ENCODE data around the gene TEKT5. TPM values are rescaled to one million over a fixed set of nuclear protein-coding genes. Genes with fewer than 3 reads are reported as not detected.

Gene TEKT5
- total RNA-seq, 1 experiment from 2014 or later, result not detected

DNA sequence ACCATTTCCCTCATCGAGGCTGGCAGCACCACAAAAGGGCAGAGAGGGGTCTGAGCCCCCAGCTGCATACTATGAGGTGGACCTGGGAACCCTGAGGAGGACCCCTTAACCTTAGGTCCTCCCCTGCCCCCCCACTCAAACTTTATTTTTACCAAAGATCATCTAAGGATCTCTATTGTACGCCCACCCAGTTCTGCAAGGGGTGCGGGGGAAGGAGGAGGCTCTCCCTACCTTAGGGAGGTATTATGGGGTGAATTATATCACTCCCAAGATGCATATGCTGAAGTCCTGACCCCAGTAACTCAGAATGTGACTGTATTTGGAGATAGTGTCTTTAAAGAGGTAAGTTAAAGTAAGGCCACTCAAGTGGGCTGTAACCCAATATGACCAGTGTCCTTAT lies 87.6 kb downstream of the TEKT5 start:
- ChIA-PET CTCF (no interaction called here), POLR2A (ENCODE audit: low non-redundant PET) (no interaction called here)
- intact Hi-C loops (cut with micrococcal nuclease; ENCODE audit: unreplicated experiment), result no loop called here
- Histone ChIP-seq H3K4me1 (ENCODE audit: insufficient read depth, low read length, poor library complexity, severe bottlenecking) (no peaks in the 10 kb centered on the region), H3K36me3 (ENCODE audit: insufficient read depth, low read length, poor library complexity, severe bottlenecking) (no peaks in the 10 kb centered on the region), H3K27ac (ENCODE audit: low read depth, low read length, poor library complexity, severe bottlenecking) (no peak overlapping the region), H3K9me3 (ENCODE audit: low read depth, low read length, poor library complexity, severe bottlenecking) (no peaks in the 10 kb centered on the region), H3K27me3 (replicated peaks; ENCODE audit: insufficient read depth, low read depth, low read length, poor library complexity) (no peaks in the 10 kb centered on the region), H3K4me3 (ENCODE audit: low read depth, low read length, poor library complexity, severe bottlenecking) (no peak overlapping the region)
- BruUV-seq (replicated peaks), result no TSS peak
- TF ChIP-seq EZH2 (IDR thresholded peaks at IDR 0.05; ENCODE audit: borderline replicate concordance, low read depth, low read length, poor library complexity, severe bottlenecking), result no peak
- TF ChIP-seq, protein P1, sequence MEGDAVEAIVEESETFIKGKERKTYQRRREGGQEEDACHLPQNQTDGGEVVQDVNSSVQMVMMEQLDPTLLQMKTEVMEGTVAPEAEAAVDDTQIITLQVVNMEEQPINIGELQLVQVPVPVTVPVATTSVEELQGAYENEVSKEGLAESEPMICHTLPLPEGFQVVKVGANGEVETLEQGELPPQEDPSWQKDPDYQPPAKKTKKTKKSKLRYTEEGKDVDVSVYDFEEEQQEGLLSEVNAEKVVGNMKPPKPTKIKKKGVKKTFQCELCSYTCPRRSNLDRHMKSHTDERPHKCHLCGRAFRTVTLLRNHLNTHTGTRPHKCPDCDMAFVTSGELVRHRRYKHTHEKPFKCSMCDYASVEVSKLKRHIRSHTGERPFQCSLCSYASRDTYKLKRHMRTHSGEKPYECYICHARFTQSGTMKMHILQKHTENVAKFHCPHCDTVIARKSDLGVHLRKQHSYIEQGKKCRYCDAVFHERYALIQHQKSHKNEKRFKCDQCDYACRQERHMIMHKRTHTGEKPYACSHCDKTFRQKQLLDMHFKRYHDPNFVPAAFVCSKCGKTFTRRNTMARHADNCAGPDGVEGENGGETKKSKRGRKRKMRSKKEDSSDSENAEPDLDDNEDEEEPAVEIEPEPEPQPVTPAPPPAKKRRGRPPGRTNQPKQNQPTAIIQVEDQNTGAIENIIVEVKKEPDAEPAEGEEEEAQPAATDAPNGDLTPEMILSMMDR (conservative IDR thresholded peaks at IDR 0.05; ENCODE audit: low read depth, low read length), result no peak
- no peak for DNase-seq (ENCODE audit: low spot score)

DNA sequence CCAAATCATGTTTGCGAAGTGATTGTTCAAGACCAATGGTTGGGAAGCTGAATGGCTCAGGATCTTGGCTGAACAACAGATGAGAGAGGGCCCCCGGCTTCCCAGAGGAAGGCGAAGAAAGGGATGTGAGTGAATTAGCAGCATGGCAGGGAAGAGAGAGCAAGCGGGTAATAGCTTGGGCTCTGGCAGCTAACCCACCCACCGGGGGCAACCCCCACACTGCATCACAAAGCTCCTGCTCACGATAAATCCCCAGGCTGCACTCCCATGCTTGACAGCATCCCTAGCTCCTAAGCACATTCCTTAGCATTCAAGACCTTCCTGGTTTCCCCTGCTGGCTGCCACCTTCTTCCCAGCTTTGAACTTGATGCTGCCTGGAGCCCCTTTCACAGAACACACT lies 88.1 kb downstream of the TEKT5 start:
- POLR2A ChIA-PET (ENCODE audit: low non-redundant PET), result no interaction called here
- Histone ChIP-seq H3K4me1 (ENCODE audit: insufficient read depth, low read length, poor library complexity, severe bottlenecking) (no peaks in the 10 kb centered on the region), H3K9me3 (ENCODE audit: low read depth, low read length, poor library complexity, severe bottlenecking) (no peaks in the 10 kb centered on the region), H3K27me3 (replicated peaks; ENCODE audit: insufficient read depth, low read depth, low read length, poor library complexity) (no peaks in the 10 kb centered on the region), H3K4me3 (ENCODE audit: low read depth, low read length, poor library complexity, severe bottlenecking) (no peak overlapping the region), H3K36me3 (ENCODE audit: insufficient read depth, low read length, poor library complexity, severe bottlenecking) (no peaks in the 10 kb centered on the region), H3K27ac (ENCODE audit: low read depth, low read length, poor library complexity, severe bottlenecking) (no peak overlapping the region)
- no TSS peak for BruUV-seq (replicated peaks)
- intact Hi-C loops (cut with micrococcal nuclease; ENCODE audit: unreplicated experiment), result no loop called here
- no peak for TF ChIP-seq EZH2 (IDR thresholded peaks at IDR 0.05; ENCODE audit: borderline replicate concordance, low read depth, low read length, poor library complexity, severe bottlenecking)
- TF ChIP-seq, protein P1 (conservative IDR thresholded peaks at IDR 0.05; ENCODE audit: low read depth, low read length), result no peak
- no peak for DNase-seq (ENCODE audit: low spot score)
- CTCF ChIA-PET, result no interaction called here

DNA sequence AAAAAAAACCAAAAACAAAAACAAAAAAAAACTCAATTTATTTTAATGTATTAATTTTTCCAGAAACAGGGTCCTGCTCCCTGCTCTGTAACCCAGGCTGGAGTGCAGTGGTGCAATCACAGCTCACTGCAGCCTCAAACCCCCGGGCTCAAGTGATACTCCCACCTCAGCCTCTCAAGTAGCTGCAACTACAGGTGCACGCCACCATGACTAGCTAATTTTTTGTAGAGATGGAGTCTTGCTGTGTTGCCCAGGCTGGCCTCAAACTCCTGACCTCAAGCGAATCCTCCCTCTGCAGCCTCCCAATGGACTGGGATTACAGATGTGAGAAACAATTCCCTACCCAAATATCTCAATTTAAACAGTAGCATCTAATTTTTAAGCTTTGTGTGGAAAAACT lies 89.1 kb downstream of the TEKT5 start:
- no peaks in the 10 kb centered on the region for H3K4me1 ChIP-seq (ENCODE audit: insufficient read depth, low read length, poor library complexity, severe bottlenecking)
- no peaks in the 10 kb centered on the region for H3K36me3 ChIP-seq (ENCODE audit: insufficient read depth, low read length, poor library complexity, severe bottlenecking)
- DNase-seq (ENCODE audit: low spot score), result no peak
- H3K27ac ChIP-seq (ENCODE audit: low read depth, low read length, poor library complexity, severe bottlenecking), result no peak overlapping the region
- no peak overlapping the region for H3K4me3 ChIP-seq (ENCODE audit: low read depth, low read length, poor library complexity, severe bottlenecking)
- TF ChIP-seq, protein P1 (conservative IDR thresholded peaks at IDR 0.05; ENCODE audit: low read depth, low read length), result no peak
- no peak for TF ChIP-seq EZH2 (IDR thresholded peaks at IDR 0.05; ENCODE audit: borderline replicate concordance, low read depth, low read length, poor library complexity, severe bottlenecking)
- intact Hi-C loops (cut with micrococcal nuclease; ENCODE audit: unreplicated experiment), result no loop called here
- H3K9me3 ChIP-seq (ENCODE audit: low read depth, low read length, poor library complexity, severe bottlenecking), result no peaks in the 10 kb centered on the region
- peaks cover 2% of the 10 kb centered on the region for H3K27me3 ChIP-seq (replicated peaks; ENCODE audit: insufficient read depth, low read depth, low read length, poor library complexity)
- POLR2A ChIA-PET (ENCODE audit: low non-redundant PET), result no interaction called here
- CTCF ChIA-PET, result no interaction called here
- no TSS peak for BruUV-seq (replicated peaks)

Measured in A673 (cell line).